ENCODE data around the gene RSU1.
"Not testable (repeated sequence)": the region's sequence is repeated elsewhere in the genome, so short reads cannot be mapped to it uniquely, and the experiment has no call there.

Gene RSU1

GRCh38 chr10:16817125-16818019, at the start of gene RSU1:
RSU1 (minus strand) TSS chr10:16817424; CDS start chr10:16817081, 343 bp downstream.
- FAIRE-seq, result peak; percentile 99

- no peak for FAIRE-seq
Observed at GRCh38 chr10:16866541-16867275, 49.5 kb upstream of the RSU1 start.

GRCh38 chr10:16865766-16866165, 48.5 kb upstream of the RSU1 start:
- FAIRE-seq, result no peak

- FAIRE-seq, result no peak
Observed at GRCh38 chr10:16863766-16864165, 46.5 kb upstream of the RSU1 start.

- FAIRE-seq, result no peak
Observed at GRCh38 chr10:16857419-16857818, 40.2 kb upstream of the RSU1 start.

- no peak for FAIRE-seq
Observed at GRCh38 chr10:16856567-16856966, 39.3 kb upstream of the RSU1 start.

- no peak for FAIRE-seq
Observed at GRCh38 chr10:16856092-16856491, 38.9 kb upstream of the RSU1 start.

GRCh38 chr10:16854623-16855022, 37.4 kb upstream of the RSU1 start:
- no peak for FAIRE-seq

- no peak for FAIRE-seq
Observed at GRCh38 chr10:16853809-16854208, 36.6 kb upstream of the RSU1 start.

- FAIRE-seq, result peak; percentile 77
Observed at GRCh38 chr10:16853201-16853600, 36.0 kb upstream of the RSU1 start.

GRCh38 chr10:16852624-16853023, 35.4 kb upstream of the RSU1 start:
- no peak for FAIRE-seq

- FAIRE-seq, result no peak
Observed at GRCh38 chr10:16848562-16849154, 31.4 kb upstream of the RSU1 start.

- no peak for FAIRE-seq
Observed at GRCh38 chr10:16847644-16848043, 30.4 kb upstream of the RSU1 start.

GRCh38 chr10:16845248-16845647, 28.0 kb upstream of the RSU1 start:
- FAIRE-seq, result no peak

- FAIRE-seq, result peak; percentile 96
Observed at GRCh38 chr10:16843252-16843870, 26.1 kb upstream of the RSU1 start.

- FAIRE-seq, result no peak
Observed at GRCh38 chr10:16835228-16835627, 18.0 kb upstream of the RSU1 start.

- no peak for FAIRE-seq
Observed at GRCh38 chr10:16832351-16833080, 15.3 kb upstream of the RSU1 start.

- FAIRE-seq, result no peak
Observed at GRCh38 chr10:16828701-16829175, 11.5 kb upstream of the RSU1 start.

- peak; percentile 95 for FAIRE-seq
Observed at GRCh38 chr10:16828114-16828568, 10.9 kb upstream of the RSU1 start.

- not testable (repeated sequence) for FAIRE-seq
Observed at GRCh38 chr10:16827474-16827873, 10.2 kb upstream of the RSU1 start.

GRCh38 chr10:16822726-16823360, 5.6 kb upstream of the RSU1 start:
- FAIRE-seq, result no peak

GRCh38 chr10:16822027-16822426, 4.8 kb upstream of the RSU1 start:
- no peak for FAIRE-seq

All from G401.6 (cell line).